Measurements from ENCODE around the gene VSTM4. TPM values are rescaled to one million over a fixed set of nuclear protein-coding genes. Genes with fewer than 3 reads are reported as not detected.

VSTM4 gene
- total RNA-seq, 1 donor from 2014 or later, result 0.22 TPM

GRCh38 chr10:49123981-49124950, 8.9 kb upstream of the VSTM4 start:
- no peak overlapping the region for H3K27ac Mint-ChIP-seq
- H3K36me3 Mint-ChIP-seq (ENCODE audit: insufficient read depth), result no peaks in the 10 kb centered on the region
- H3K4me3 Mint-ChIP-seq (ENCODE audit: low read depth), result no peak overlapping the region
- H3K27me3 Mint-ChIP-seq, result peaks cover 26% of the 10 kb centered on the region
- H3K9me3 Mint-ChIP-seq (ENCODE audit: low read depth), result no peaks in the 10 kb centered on the region
- TF ChIP-seq, protein P1, sequence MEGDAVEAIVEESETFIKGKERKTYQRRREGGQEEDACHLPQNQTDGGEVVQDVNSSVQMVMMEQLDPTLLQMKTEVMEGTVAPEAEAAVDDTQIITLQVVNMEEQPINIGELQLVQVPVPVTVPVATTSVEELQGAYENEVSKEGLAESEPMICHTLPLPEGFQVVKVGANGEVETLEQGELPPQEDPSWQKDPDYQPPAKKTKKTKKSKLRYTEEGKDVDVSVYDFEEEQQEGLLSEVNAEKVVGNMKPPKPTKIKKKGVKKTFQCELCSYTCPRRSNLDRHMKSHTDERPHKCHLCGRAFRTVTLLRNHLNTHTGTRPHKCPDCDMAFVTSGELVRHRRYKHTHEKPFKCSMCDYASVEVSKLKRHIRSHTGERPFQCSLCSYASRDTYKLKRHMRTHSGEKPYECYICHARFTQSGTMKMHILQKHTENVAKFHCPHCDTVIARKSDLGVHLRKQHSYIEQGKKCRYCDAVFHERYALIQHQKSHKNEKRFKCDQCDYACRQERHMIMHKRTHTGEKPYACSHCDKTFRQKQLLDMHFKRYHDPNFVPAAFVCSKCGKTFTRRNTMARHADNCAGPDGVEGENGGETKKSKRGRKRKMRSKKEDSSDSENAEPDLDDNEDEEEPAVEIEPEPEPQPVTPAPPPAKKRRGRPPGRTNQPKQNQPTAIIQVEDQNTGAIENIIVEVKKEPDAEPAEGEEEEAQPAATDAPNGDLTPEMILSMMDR (IDR thresholded peaks at IDR 0.05; ENCODE audit: unreplicated experiment), result no peak
- no peaks in the 10 kb centered on the region for H3K4me1 Mint-ChIP-seq (ENCODE audit: low read depth)
- DNase-seq (ENCODE audit: low spot score, unreplicated experiment), result no peak

- TF ChIP-seq, protein P1 (IDR thresholded peaks at IDR 0.05; ENCODE audit: unreplicated experiment), result no peak
- Mint-ChIP-seq H3K4me1 (ENCODE audit: low read depth) (no peaks in the 10 kb centered on the region), H3K4me3 (ENCODE audit: low read depth) (no peak overlapping the region), H3K27ac (no peak overlapping the region), H3K27me3 (peaks cover 40% of the 10 kb centered on the region), H3K36me3 (ENCODE audit: insufficient read depth) (no peaks in the 10 kb centered on the region), H3K9me3 (ENCODE audit: low read depth) (no peaks in the 10 kb centered on the region)
- no peak for DNase-seq (ENCODE audit: low spot score, unreplicated experiment)
These were observed 5.6 kb upstream of the VSTM4 start for GRCh38 chr10:49120911-49121310.

DNA sequence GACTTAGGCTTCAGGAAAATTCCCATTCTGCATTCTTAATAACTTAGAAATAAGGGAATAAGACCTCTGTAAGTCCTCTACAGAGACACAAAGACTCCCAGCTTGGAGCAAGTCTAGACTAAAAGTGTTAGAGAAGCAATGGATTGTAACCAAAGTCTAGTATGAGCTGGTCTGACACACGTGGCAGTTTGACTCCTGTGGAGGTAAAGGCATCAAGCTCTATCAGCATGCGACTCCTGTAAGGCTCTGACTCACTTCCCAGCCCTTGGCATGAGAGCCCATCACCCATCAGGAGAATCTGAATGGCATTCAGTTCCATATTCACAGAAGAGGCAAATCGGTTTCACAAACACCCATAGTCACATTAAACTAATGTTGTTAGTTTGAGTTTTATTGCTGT, 4.4 kb upstream of the VSTM4 start:
- H3K27ac Mint-ChIP-seq, result peak overlapping the region; percentile 79
- peaks cover 43% of the 10 kb centered on the region for H3K27me3 Mint-ChIP-seq

DNA sequence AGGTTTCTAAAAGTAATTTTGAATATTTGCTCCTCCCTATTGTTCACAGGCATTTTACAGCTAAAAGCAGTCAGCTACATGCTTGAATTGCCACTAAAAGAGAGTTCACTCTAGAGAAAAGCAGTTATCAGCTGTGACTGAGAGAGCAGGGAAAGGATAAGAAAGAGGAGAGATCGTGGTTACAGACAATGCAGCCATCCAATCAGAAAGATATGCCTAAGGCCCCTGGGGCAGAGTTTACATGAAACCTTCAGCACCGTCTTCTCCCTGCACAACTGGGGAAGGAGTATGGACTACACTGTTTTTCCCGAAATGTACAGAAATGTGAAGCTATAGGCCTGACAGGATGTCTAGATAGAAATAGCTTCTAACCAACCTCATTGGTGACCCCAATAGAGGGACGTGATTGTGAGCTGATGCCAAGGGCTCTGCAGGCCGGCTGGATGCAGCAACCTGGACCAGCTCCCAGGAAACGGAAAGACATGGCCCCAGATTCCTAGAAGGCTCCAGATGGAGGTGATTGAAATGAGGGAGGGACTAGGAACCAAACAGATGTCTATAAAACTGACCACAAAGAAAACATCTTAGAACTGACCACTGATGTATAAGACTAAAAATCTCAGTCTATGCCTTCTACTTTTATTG, 3.2 kb upstream of the VSTM4 start:
- Mint-ChIP-seq H3K36me3 (ENCODE audit: insufficient read depth) (no peaks in the 10 kb centered on the region), H3K27ac (no peak overlapping the region), H3K27me3 (peaks cover 55% of the 10 kb centered on the region), H3K4me1 (ENCODE audit: low read depth) (peaks cover 2% of the 10 kb centered on the region), H3K9me3 (ENCODE audit: low read depth) (no peaks in the 10 kb centered on the region), H3K4me3 (ENCODE audit: low read depth) (no peak overlapping the region)
- TF ChIP-seq, protein P1 (IDR thresholded peaks at IDR 0.05; ENCODE audit: unreplicated experiment), result no peak
- DNase-seq (ENCODE audit: low spot score, unreplicated experiment), result no peak

More for the DNA sequence above, 4.4 kb upstream of the VSTM4 start:
- H3K9me3 Mint-ChIP-seq (ENCODE audit: low read depth), result no peaks in the 10 kb centered on the region
- no peaks in the 10 kb centered on the region for H3K36me3 Mint-ChIP-seq (ENCODE audit: insufficient read depth)
- no peak for DNase-seq (ENCODE audit: low spot score, unreplicated experiment)
- no peak overlapping the region for H3K4me3 Mint-ChIP-seq (ENCODE audit: low read depth)
- TF ChIP-seq, protein P1 (IDR thresholded peaks at IDR 0.05; ENCODE audit: unreplicated experiment), result no peak
- peaks cover 1% of the 10 kb centered on the region for H3K4me1 Mint-ChIP-seq (ENCODE audit: low read depth)

- no peaks in the 10 kb centered on the region for H3K9me3 Mint-ChIP-seq (ENCODE audit: low read depth)
- H3K4me1 Mint-ChIP-seq (ENCODE audit: low read depth), result peaks cover 2% of the 10 kb centered on the region
- peaks cover 61% of the 10 kb centered on the region for H3K27me3 Mint-ChIP-seq
- TF ChIP-seq, protein P1 (IDR thresholded peaks at IDR 0.05; ENCODE audit: unreplicated experiment), result no peak
- H3K36me3 Mint-ChIP-seq (ENCODE audit: insufficient read depth), result no peaks in the 10 kb centered on the region
- DNase-seq (ENCODE audit: low spot score, unreplicated experiment), result no peak
- H3K4me3 Mint-ChIP-seq (ENCODE audit: low read depth), result no peak overlapping the region
- H3K27ac Mint-ChIP-seq, result no peak overlapping the region
These were observed 2.2 kb upstream of the VSTM4 start for GRCh38 chr10:49117376-49118070.

All from progenitor cell of endocrine pancreas (in vitro differentiated cells).